CD14-positive monocyte (primary cell): ENCODE data around the gene ZNF232. TPM values are rescaled to one million over a fixed set of nuclear protein-coding genes. Genes with fewer than 3 reads are reported as not detected.
"Not testable (repeated sequence)": the region's sequence is repeated elsewhere in the genome, so short reads cannot be mapped to it uniquely, and the experiment has no call there.

Source experiments
- DNase-seq, 3 donors: peaks; one replicate each; pipeline ENCODE4 v3.0.0-alpha.2; 2011 to 2022
- H2AFZ ChIP-seq: 2 replicates; pipeline ENCODE4 v1.6.0; 2012; ENCODE audit warnings: mild to moderate bottlenecking, low read depth, low read length, inconsistent platforms; ENCODE audit not compliant: insufficient read depth, poor library complexity, severe bottlenecking
- H3K27ac ChIP-seq, 2 donors: 1 replicate in 1 of 2; 2 replicates in 1 of 2; pipeline ENCODE4 v1.5.1; 2012 to 2013; ENCODE audit warnings: low read length in 2 of 2, control low read depth in 1 of 2, inconsistent platforms in 1 of 2, low read depth in 1 of 2, mild to moderate bottlenecking in 1 of 2
- H3K27me3 ChIP-seq, 2 donors: one replicate each; pipeline versions ENCODE4 v1.6.0 to v1.6.1; 2011 to 2013; ENCODE audit warnings: low read length in 2 of 2; ENCODE audit not compliant: control insufficient read depth in 2 of 2, insufficient read depth in 2 of 2
- H3K36me3 ChIP-seq, 2 donors: replicated peaks in 1 of 2; 1 replicate in 1 of 2; 2 replicates in 1 of 2; pipeline versions ENCODE4 v1.5.1 to v1.6.1; 2012 to 2013; ENCODE audit warnings: low read length in 2 of 2, control low read depth in 1 of 2, inconsistent platforms in 1 of 2, mild to moderate bottlenecking in 1 of 2; ENCODE audit not compliant: insufficient read depth in 2 of 2, control insufficient read depth in 1 of 2
- H3K4me1 ChIP-seq, 2 donors: 1 replicate in 1 of 2; 2 replicates in 1 of 2; pipeline versions ENCODE4 v1.5.1 to v1.6.1; 2012 to 2013; ENCODE audit warnings: low read length in 2 of 2, control low read depth in 1 of 2, inconsistent platforms in 1 of 2, mild to moderate bottlenecking in 1 of 2, moderate library complexity in 1 of 2; ENCODE audit not compliant: insufficient read depth in 2 of 2, control insufficient read depth in 1 of 2
- H3K4me2 ChIP-seq: replicated peaks from 2 replicates; pipeline ENCODE3; 2012; ENCODE audit warnings: low read length, moderate library complexity, mild to moderate bottlenecking; ENCODE audit not compliant: poor library complexity, severe bottlenecking; ENCODE audit errors: extremely low read depth
- H3K4me3 ChIP-seq, 3 experiments: fragments of 200-600 bp in 1 of 3; sonication (generic) in 1 of 3; replicated peaks in 1 of 3; 1 replicate in 2 of 3; 2 replicates in 1 of 3; pipeline ENCODE4 v1.5.1; 2011 to 2013; ENCODE audit warnings: low read length in 3 of 3, mild to moderate bottlenecking in 3 of 3, control low read depth in 2 of 3, low read depth in 2 of 3, inconsistent platforms in 1 of 3, moderate library complexity in 1 of 3
- H3K79me2 ChIP-seq: 2 replicates; pipeline ENCODE4 v1.6.0; 2012; ENCODE audit warnings: mild to moderate bottlenecking, control low read depth, inconsistent platforms, low read length, moderate library complexity; ENCODE audit not compliant: insufficient read depth
- H3K9ac ChIP-seq: 2 replicates; pipeline ENCODE4 v1.6.0; 2017; ENCODE audit warnings: low read length, mild to moderate bottlenecking; ENCODE audit not compliant: insufficient read depth, poor library complexity, severe bottlenecking
- H3K9me3 ChIP-seq, 2 donors: replicated peaks in 1 of 2; 1 replicate in 1 of 2; 2 replicates in 1 of 2; pipeline versions ENCODE4 v1.5.1 to v1.6.1; 2012 to 2013; ENCODE audit warnings: low read length in 2 of 2, control low read depth in 1 of 2; ENCODE audit not compliant: control insufficient read depth in 1 of 2, insufficient read depth in 1 of 2
- H4K20me1 ChIP-seq: 2 replicates; pipeline ENCODE4 v1.6.0; 2012; ENCODE audit warnings: mild to moderate bottlenecking, low read length, control low read depth, moderate library complexity; ENCODE audit not compliant: insufficient read depth
- H3K27ac Mint-ChIP-seq, 7 donors: one replicate each; pipeline ENCODE4 v1.8.0; 2020; ENCODE audit warnings: mild to moderate bottlenecking in 7 of 7, mixed read lengths in 7 of 7, moderate library complexity in 6 of 7, inconsistent platforms in 2 of 7
- H3K27me3 Mint-ChIP-seq, 3 donors: one replicate each; pipeline ENCODE4 v1.8.0; 2021 to 2022; ENCODE audit warnings: low read depth in 3 of 3, mild to moderate bottlenecking in 3 of 3, mixed read lengths in 3 of 3, moderate library complexity in 3 of 3, inconsistent platforms in 1 of 3
- H3K36me3 Mint-ChIP-seq, 2 donors: one replicate each; pipeline ENCODE4 v1.8.0; 2020; ENCODE audit warnings: mixed read lengths in 2 of 2, inconsistent platforms in 1 of 2, mild to moderate bottlenecking in 1 of 2
- H3K4me1 Mint-ChIP-seq: one replicate; pipeline ENCODE4 v1.8.0; 2020; ENCODE audit warnings: mild to moderate bottlenecking, mixed read lengths
- H3K4me3 Mint-ChIP-seq, 2 donors: one replicate each; pipeline ENCODE4 v1.8.0; 2020; ENCODE audit warnings: mild to moderate bottlenecking in 2 of 2, mixed read lengths in 2 of 2, moderate library complexity in 1 of 2
- H3K9me3 Mint-ChIP-seq, 7 donors: one replicate each; pipeline ENCODE4 v1.8.0; 2020 to 2022; ENCODE audit warnings: mixed read lengths in 7 of 7, mild to moderate bottlenecking in 6 of 7, moderate library complexity in 6 of 7, inconsistent platforms in 2 of 7
- CTCF ChIP-seq: fragments of 200-600 bp; IDR thresholded peaks from one replicate; pipeline ENCODE4 v1.8.0; 2022; ENCODE audit warnings: antibody characterized with exemption, mild to moderate bottlenecking
- WGBS: methylation state at CpG from one replicate; pipeline ENCODE4 v1.1.5; 2013; ENCODE audit warnings: missing lambda C conversion rate; ENCODE audit not compliant: insufficient coverage; 5-methylcytosine and 5-hydroxymethylcytosine counted together
- intact Hi-C, 2 donors: fragments of 100-400 bp; cut with micrococcal nuclease; formaldehyde crosslinking; loops; one replicate each; pipeline versions ENCODE4 v1.15.0 to v1.15.1; 2023
- polyA plus RNA-seq, 3 donors: library from polyadenylated mRNA; depleted of rRNA in 1 of 3; unstranded in 2 of 3; stranded (reverse) in 1 of 3; fragments of 300-500 nt in 2 of 3; fragments of >200 nt in 1 of 3; fragmentation: Illumina TruSeq in 2 of 3; gene quantifications; 1 replicate in 2 of 3; 2 replicates in 1 of 3; pipeline ENCODE4 v1.2.3, GENCODE V29; 2012 to 2021

ZNF232 gene
- polyA plus RNA-seq, 3 donors: 2.2 to 3.1 (median 3.0) TPM

DNA sequence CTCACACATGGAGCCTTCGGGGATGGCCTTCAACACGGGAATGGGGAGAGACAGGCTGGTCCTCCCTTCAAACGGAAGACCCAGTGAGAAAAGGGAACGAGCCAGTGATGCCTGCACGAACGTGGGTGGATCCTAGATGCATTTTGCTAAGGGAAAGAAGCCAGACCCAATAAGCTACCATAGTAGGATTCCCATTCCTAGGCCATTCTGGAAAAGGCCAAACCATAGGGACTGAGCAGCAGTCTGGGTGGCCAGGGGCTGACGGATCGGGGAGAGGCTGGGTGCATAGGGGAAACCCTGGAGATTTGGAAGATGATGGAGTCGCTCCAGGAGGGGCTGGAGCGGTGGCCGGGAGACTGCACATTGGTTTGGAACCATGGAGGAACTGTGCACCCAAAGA lies 22.9 kb upstream of the ZNF232 start:
- H3K4me1 ChIP-seq, intact Hi-C loops, H3K9me3 ChIP-seq, H3K79me2 ChIP-seq, H3K27ac Mint-ChIP-seq, H3K4me1 Mint-ChIP-seq, H3K36me3 ChIP-seq, DNase-seq, H3K27me3 Mint-ChIP-seq, H3K4me3 ChIP-seq, H3K36me3 Mint-ChIP-seq, H2AFZ ChIP-seq, H3K27me3 ChIP-seq, H3K27ac ChIP-seq, H3K9me3 Mint-ChIP-seq, H4K20me1 ChIP-seq, H3K4me3 Mint-ChIP-seq, H3K4me2 ChIP-seq, H3K9ac ChIP-seq: not testable (repeated sequence)
- WGBS: 97% methylated on average over 11 of the region's 11 CpGs

DNA sequence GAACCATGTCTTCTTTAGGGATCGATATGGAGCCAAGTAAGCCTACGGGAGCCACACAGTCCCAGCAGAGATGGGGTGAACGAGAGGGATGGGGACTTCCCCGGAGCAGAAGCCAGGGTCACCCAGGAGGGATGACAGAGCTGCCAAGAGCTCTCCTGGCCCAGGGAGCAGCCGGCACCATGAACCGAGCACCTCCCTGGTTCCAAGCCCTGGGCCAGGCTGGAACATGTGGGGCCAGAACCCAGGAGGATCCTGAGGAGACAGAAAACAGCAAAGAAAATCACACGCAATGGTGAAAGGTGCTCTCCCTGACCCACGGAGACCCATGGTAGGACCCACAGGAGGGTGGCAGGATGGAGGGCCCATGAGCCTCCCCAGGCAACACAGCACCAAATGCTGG lies 22.3 kb upstream of the ZNF232 start:
- H4K20me1 ChIP-seq, H3K4me1 Mint-ChIP-seq, H3K27me3 Mint-ChIP-seq, H3K4me1 ChIP-seq, intact Hi-C loops, H3K4me3 Mint-ChIP-seq, H3K9me3 ChIP-seq, H3K4me3 ChIP-seq, H3K79me2 ChIP-seq, DNase-seq, H3K9ac ChIP-seq, H2AFZ ChIP-seq, H3K27ac ChIP-seq, H3K36me3 ChIP-seq, H3K9me3 Mint-ChIP-seq, H3K27ac Mint-ChIP-seq, H3K36me3 Mint-ChIP-seq, H3K27me3 ChIP-seq, H3K4me2 ChIP-seq: not testable (repeated sequence)
- WGBS: 96% methylated on average over 8 of the region's 8 CpGs

DNA sequence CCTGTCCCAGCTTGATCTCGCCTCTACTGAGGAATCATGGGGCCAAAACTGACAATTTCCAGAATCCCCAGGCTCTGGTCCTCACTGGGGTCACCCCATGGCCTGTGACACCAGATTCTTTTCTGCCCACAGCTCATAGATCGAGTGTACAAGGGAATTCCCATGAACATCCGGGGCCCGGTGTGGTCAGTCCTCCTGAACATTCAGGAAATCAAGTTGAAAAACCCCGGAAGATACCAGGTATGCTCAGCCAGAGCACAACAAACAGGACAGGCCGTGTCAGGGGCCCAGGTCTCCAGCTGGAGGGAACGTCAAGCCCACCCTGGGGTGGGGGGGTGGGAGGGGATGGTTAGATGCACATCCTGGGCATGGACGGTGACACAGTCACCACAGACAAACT lies 21.6 kb upstream of the ZNF232 start:
- Mint-ChIP-seq H3K36me3 (no peaks in the 10 kb centered on the region), H3K27ac (no peak overlapping the region), H3K27me3 (peaks cover 2 to 3% (median 2%) of the 10 kb centered on the region in 3 donors), H3K9me3 (no peaks in the 10 kb centered on the region), H3K4me1 (no peaks in the 10 kb centered on the region), H3K4me3 (no peak overlapping the region)
- no peak overlapping the region for H2AFZ ChIP-seq
- H3K27me3 ChIP-seq: no peaks in the 10 kb centered on the region
- no peak overlapping the region for H3K4me2 ChIP-seq
- DNase-seq: no peak
- no peaks in the 10 kb centered on the region for H3K79me2 ChIP-seq
- no peak for TF ChIP-seq CTCF
- 95% methylated on average over 6 of the region's 8 CpGs for WGBS
- H4K20me1 ChIP-seq: no peaks in the 10 kb centered on the region
- no peaks in the 10 kb centered on the region for H3K9me3 ChIP-seq
- H3K27ac ChIP-seq: no peak overlapping the region
- intact Hi-C loops: no loop called here
- H3K4me1 ChIP-seq: no peaks in the 10 kb centered on the region
- no peaks in the 10 kb centered on the region for H3K36me3 ChIP-seq
- H3K4me3 ChIP-seq: no peak overlapping the region
- no peak overlapping the region for H3K9ac ChIP-seq

DNA sequence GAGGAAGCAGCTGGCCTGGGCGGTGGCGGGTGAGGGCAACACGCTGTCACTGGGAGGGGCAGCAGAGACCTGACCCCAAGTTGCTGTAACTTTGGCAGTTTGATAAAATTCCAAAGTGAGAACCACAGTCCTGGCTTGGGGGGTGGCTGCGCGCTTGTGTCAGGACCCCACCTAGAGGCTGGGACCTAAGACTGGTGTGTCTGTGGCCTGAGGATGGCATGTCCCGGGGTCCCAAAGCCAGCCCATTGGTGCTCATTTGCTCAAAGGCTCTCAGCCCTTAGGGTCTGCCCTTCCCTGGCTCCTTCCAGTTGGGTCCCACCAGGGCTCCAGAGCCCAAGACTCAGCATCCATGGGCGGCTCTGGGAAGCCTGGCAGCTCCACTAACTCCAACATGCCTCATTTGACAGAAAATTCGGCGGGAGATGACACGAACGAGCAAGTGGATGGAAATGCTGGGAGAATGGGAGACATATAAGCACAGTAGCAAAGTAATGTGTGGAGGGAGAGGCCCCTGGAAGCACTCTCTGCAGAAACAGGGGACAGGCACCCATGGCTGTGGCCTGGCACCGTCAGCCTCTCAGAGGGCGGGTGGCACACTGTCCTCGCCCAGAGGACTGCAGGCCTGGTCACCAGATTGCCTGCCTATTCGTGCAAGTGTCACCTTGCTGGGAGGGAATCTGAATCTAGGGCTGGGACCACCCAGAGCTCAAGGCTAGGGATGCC lies 21.0 kb upstream of the ZNF232 start:
- H3K9me3 ChIP-seq, H3K4me3 Mint-ChIP-seq, H3K4me1 ChIP-seq, H3K4me1 Mint-ChIP-seq, H3K4me3 ChIP-seq, DNase-seq, H2AFZ ChIP-seq, H3K27me3 Mint-ChIP-seq, H3K27me3 ChIP-seq, H3K36me3 Mint-ChIP-seq, H3K4me2 ChIP-seq, H3K9ac ChIP-seq, H3K36me3 ChIP-seq, H3K9me3 Mint-ChIP-seq, H3K79me2 ChIP-seq, H3K27ac ChIP-seq, H4K20me1 ChIP-seq, intact Hi-C loops: not testable (repeated sequence)
- H3K27ac Mint-ChIP-seq: peak overlapping the region in 2 of 7 donors; percentile 13 to 73
- 94% methylated on average over 10 of the region's 15 CpGs for WGBS
